Uterus (tissue), 4 donors: ENCODE results near the gene AMELX. TPM values are rescaled to one million over a fixed set of nuclear protein-coding genes. Genes with fewer than 3 reads are reported as not detected.

Source experiments
- DNase-seq, 2 donors: peaks; one replicate each; pipeline ENCODE4 v3.0.0-alpha.2; 2019 to 2020
- H3K27ac ChIP-seq, 2 donors: fragments of 200-600 bp; sonication (generic); 1 replicate in 1 of 2; 2 replicates in 1 of 2; pipeline ENCODE4 v1.5.1; 2016 to 2018
- H3K27me3 ChIP-seq, 2 donors: fragments of 200-600 bp; sonication (generic); one replicate each; pipeline ENCODE4 v1.5.1; 2018 to 2019; ENCODE audit warnings: control low read depth in 1 of 2
- H3K36me3 ChIP-seq, 2 donors: fragments of 200-600 bp; sonication (generic); one replicate each; pipeline ENCODE4 v1.5.1; 2019; ENCODE audit warnings: control low read depth in 1 of 2
- H3K4me1 ChIP-seq, 2 donors: fragments of 200-600 bp; sonication (generic); one replicate each; pipeline ENCODE4 v1.5.1; 2018 to 2019; ENCODE audit warnings: control low read depth in 1 of 2
- H3K4me3 ChIP-seq, 2 donors: fragments of 200-600 bp; sonication (generic); 1 replicate in 1 of 2; 2 replicates in 1 of 2; pipeline ENCODE4 v1.5.1; 2018 to 2019; ENCODE audit warnings: mild to moderate bottlenecking in 1 of 2
- H3K9me3 ChIP-seq, 2 donors: fragments of 200-600 bp; sonication (generic); one replicate each; pipeline ENCODE4 v1.5.1; 2019; ENCODE audit warnings: control low read depth in 1 of 2
- POLR2A ChIP-seq, 2 donors: fragments of 450-650 bp; IDR thresholded peaks; one replicate each; pipeline ENCODE4 v1.6.1; 2016; ENCODE audit warnings: antibody characterized with exemption in 2 of 2, mild to moderate bottlenecking in 1 of 2, moderate library complexity in 1 of 2
- intact Hi-C: fragments of 100-400 bp; cut with DNase I; formaldehyde crosslinking; loops from one replicate; pipeline ENCODE4 v1.15.1; 2023; ENCODE audit warnings: low total_unique reads
- total RNA-seq, 4 donors: library from RNA; depleted of rRNA in 3 of 4; stranded (reverse); fragments of >200 nt in 3 of 4; gene quantifications; one replicate each; pipeline versions ENCODE4 v1.1.0 to v1.2.4, GENCODE V29; 2014 to 2023
- TF ChIP-seq, protein P1 (sequence below), 4 experiments: fragments of 200-600 bp in 2 of 4; fragments of 450-650 bp in 2 of 4; sonication (generic) in 2 of 4; IDR thresholded peaks; one replicate each; pipeline ENCODE4 v1.5.1; 2016 to 2019; ENCODE audit warnings: antibody characterized with exemption in 4 of 4, mild to moderate bottlenecking in 2 of 4, moderate library complexity in 1 of 4
- donor health status: DM: yes; HTN: yes; CAD: no.

AMELX gene
- total RNA-seq, 4 donors from 2014 or later: not detected

DNA sequence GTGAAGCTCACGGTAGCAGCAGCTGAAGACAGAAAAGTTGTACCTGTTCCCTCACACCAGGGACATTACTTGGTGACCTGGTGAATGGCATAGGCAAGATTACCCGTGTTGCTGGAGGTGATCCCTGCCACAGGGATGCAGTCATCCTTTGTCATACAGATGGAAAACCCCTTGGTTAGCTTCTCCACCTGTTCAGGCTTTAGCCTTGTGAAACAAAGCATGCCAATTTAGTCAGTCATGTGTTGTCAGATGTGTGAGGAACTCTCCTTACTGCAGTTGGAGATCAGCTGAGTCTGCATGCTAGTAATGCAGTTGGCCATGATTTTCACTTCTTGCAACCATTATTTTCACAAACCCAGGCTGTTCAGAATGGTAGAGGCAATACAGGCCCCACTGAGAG, 41.0 kb downstream of the AMELX start:
- TF ChIP-seq, protein P1, sequence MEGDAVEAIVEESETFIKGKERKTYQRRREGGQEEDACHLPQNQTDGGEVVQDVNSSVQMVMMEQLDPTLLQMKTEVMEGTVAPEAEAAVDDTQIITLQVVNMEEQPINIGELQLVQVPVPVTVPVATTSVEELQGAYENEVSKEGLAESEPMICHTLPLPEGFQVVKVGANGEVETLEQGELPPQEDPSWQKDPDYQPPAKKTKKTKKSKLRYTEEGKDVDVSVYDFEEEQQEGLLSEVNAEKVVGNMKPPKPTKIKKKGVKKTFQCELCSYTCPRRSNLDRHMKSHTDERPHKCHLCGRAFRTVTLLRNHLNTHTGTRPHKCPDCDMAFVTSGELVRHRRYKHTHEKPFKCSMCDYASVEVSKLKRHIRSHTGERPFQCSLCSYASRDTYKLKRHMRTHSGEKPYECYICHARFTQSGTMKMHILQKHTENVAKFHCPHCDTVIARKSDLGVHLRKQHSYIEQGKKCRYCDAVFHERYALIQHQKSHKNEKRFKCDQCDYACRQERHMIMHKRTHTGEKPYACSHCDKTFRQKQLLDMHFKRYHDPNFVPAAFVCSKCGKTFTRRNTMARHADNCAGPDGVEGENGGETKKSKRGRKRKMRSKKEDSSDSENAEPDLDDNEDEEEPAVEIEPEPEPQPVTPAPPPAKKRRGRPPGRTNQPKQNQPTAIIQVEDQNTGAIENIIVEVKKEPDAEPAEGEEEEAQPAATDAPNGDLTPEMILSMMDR (IDR thresholded peaks at IDR 0.05): no peak
- TF ChIP-seq POLR2A (IDR thresholded peaks at IDR 0.05): no peak
- no peaks in the 10 kb centered on the region for H3K9me3 ChIP-seq
- DNase-seq: no peak
- H3K4me1 ChIP-seq: no peaks in the 10 kb centered on the region
- H3K4me3 ChIP-seq: no peak overlapping the region
- H3K27me3 ChIP-seq: no peaks in the 10 kb centered on the region
- H3K27ac ChIP-seq: no peak overlapping the region
- no peaks in the 10 kb centered on the region for H3K36me3 ChIP-seq
- intact Hi-C loops: no loop called here

DNA sequence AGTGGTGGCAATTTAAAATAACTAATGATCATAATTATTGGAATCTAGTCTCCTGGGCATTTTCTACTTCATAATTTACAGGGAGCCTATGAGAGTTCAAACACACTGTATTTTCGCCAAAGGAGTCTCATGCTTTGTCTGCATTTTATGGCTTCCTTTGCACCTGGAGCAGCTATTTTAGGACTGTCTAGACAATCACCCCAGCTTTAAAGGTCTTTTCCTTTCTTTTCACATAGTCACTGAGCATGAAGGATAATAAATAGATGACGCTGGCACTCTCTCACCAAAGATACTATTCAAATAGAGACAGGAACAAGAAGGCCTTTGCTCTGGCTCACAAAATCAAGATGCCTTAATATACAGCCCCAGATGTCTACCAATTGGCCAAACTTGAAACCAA, 43.0 kb downstream of the AMELX start:
- Histone ChIP-seq H3K36me3 (no peaks in the 10 kb centered on the region), H3K4me1 (no peaks in the 10 kb centered on the region), H3K4me3 (no peak overlapping the region), H3K9me3 (no peaks in the 10 kb centered on the region), H3K27me3 (no peaks in the 10 kb centered on the region), H3K27ac (no peak overlapping the region)
- no peak for DNase-seq
- intact Hi-C loops: no loop called here
- no peak for TF ChIP-seq POLR2A (IDR thresholded peaks at IDR 0.05)
- TF ChIP-seq, protein P1 (IDR thresholded peaks at IDR 0.05): no peak

DNA sequence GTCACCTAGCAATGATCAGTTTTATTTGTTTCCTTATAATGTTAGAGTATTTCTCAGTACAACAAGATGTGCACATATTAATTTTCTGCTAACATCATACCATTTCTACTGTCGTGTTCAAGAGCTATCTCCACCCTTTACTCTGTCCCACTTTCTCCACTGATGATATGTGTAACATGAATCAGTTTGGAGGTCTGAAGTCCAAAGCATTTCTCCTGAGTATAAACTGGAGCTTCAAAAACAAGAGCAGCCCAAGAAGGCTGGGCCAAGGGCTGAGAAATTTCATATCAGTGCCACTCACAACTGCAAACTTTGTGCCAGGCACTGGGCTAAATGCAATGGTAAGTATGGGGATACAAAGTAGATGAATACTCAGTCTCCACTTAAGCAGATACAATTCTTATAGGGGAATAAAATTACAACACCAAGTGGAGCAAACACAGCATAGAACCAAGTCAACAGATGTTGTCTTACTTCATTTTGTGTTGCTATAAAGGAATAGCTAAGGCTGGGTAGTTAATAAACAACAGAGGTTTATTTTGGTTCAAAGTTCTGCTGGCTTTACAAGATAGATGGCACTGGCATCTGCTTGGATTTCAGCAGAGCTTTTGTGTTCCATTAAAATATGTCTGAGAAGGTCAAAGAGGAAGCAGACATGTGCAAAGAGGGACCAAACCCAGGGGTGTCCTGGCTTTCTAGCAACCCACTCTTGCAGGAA, 44.2 kb downstream of the AMELX start:
- no peak for DNase-seq
- no peaks in the 10 kb centered on the region for H3K4me1 ChIP-seq
- no peak for TF ChIP-seq POLR2A (IDR thresholded peaks at IDR 0.05)
- TF ChIP-seq, protein P1 (IDR thresholded peaks at IDR 0.05): no peak
- no peak overlapping the region for H3K4me3 ChIP-seq
- intact Hi-C loops: no loop called here
- no peaks in the 10 kb centered on the region for H3K9me3 ChIP-seq
- no peaks in the 10 kb centered on the region for H3K27me3 ChIP-seq
- no peak overlapping the region for H3K27ac ChIP-seq
- no peaks in the 10 kb centered on the region for H3K36me3 ChIP-seq

DNA sequence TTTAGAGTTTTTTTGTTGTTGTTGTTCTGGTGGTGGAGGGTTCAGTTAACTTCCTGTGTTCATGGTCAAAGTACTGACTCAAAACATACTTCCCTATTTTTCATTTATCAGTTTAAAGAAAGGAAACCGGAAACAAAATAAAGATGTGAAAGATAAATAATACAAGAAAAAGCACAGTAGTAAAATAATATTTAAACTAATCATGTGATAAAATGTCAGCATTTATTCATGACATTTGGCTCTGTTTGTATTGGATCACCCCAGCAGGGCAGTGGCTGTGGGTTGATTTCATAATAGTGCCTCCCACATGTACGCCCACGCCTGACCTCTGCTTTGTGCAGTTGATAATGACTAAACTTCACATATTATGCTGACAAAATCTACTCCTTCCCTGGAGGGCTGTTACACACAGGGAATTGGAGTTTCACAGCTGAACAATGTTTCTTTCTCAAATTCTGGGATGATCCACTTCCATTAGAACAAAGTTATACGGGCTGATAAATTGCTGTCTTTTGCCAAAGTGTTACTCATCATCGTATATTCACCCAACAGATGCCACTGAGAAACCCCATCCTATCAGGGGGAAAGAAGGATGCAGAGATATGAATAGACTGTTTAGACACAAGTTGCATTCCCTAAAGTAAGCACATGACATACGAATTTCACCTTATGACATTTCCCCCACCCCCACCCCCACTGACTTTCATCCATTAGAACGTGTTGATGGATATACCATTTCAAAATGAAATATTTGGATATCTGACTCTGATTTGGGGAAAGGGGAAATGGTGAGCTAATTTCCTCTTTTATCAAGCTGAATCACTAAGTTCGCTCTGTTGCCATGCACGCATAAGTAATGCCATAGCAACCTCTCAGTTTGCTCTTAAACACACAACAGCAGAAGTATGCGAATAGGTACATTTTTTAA, 48.3 kb downstream of the AMELX start:
- Histone ChIP-seq H3K36me3 (no peaks in the 10 kb centered on the region), H3K4me1 (no peaks in the 10 kb centered on the region), H3K4me3 (no peak overlapping the region), H3K27me3 (no peaks in the 10 kb centered on the region), H3K9me3 (no peaks in the 10 kb centered on the region), H3K27ac (no peak overlapping the region)
- TF ChIP-seq POLR2A (IDR thresholded peaks at IDR 0.05): no peak
- TF ChIP-seq, protein P1 (IDR thresholded peaks at IDR 0.05): no peak
- DNase-seq: peak; percentile 75 to 77
- intact Hi-C loops: no loop called here

DNA sequence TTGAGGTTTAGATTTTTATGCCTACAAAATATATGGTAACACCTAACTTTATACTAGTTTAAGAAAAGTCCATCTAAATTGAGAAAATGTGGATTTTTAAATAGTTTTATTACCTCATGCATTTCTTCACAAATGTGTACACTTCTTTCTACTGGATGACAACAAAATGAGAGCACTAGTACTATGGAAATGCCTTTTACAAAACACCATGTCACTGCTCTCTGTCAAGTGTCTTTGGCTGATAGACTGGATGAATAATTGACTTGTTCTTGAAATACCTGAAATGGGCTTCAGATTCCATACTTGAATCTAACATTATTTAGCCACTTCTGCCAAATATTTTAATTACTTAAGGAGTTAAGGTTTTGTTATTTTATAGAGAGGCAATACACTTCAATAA, 49.5 kb downstream of the AMELX start:
- Histone ChIP-seq H3K9me3 (no peaks in the 10 kb centered on the region), H3K4me1 (no peaks in the 10 kb centered on the region), H3K27ac (no peak overlapping the region), H3K36me3 (no peaks in the 10 kb centered on the region), H3K4me3 (no peak overlapping the region), H3K27me3 (no peaks in the 10 kb centered on the region)
- no peak for DNase-seq
- no peak for TF ChIP-seq POLR2A (IDR thresholded peaks at IDR 0.05)
- TF ChIP-seq, protein P1 (IDR thresholded peaks at IDR 0.05): no peak
- intact Hi-C loops: no loop called here
